ENCODE data around the gene MAPK9.

The MAPK9 gene

GRCh38 chr5:180274695-180275094 lies 17.2 kb downstream of the MAPK9 start:
- H3K9me3 ChIP-seq (ENCODE audit: insufficient read depth, low read depth, low read length): peaks cover 15% of the 10 kb centered on the region
- no peak overlapping the region for H3K4me3 ChIP-seq (ENCODE audit: low read length)

GRCh38 chr5:180271221-180271620 lies 20.7 kb downstream of the MAPK9 start:
- Histone ChIP-seq H3K4me1 (ENCODE audit: insufficient read depth, low read length) (no peaks in the 10 kb centered on the region), H3K4me3 (ENCODE audit: low read length) (no peak overlapping the region), H3K9ac (ENCODE audit: low read depth, low read length) (no peak overlapping the region), H3K9me3 (ENCODE audit: insufficient read depth, low read depth, low read length) (peaks cover 25% of the 10 kb centered on the region), H3K36me3 (ENCODE audit: insufficient read depth, low read length) (peaks cover 71% of the 10 kb centered on the region), H3K27me3 (ENCODE audit: insufficient read depth, low read length) (no peaks in the 10 kb centered on the region), H3K27ac (ENCODE audit: low read depth, low read length) (no peak overlapping the region)
- WGBS: 84% methylated on average over 7 of the region's 7 CpGs

More at GRCh38 chr5:180274695-180275094, 17.2 kb downstream of the MAPK9 start:
- no peaks in the 10 kb centered on the region for H3K27me3 ChIP-seq (ENCODE audit: insufficient read depth, low read length)
- no peak overlapping the region for H3K27ac ChIP-seq (ENCODE audit: low read depth, low read length)
- no CpG with 5 or more reads among the region's 1 CpG for WGBS
- no peaks in the 10 kb centered on the region for H3K4me1 ChIP-seq (ENCODE audit: insufficient read depth, low read length)
- H3K36me3 ChIP-seq (ENCODE audit: insufficient read depth, low read length): peaks cover 70% of the 10 kb centered on the region
- H3K9ac ChIP-seq (ENCODE audit: low read depth, low read length): no peak overlapping the region

- WGBS: 71% methylated on average over 3 of the region's 3 CpGs
- H3K4me1 ChIP-seq (ENCODE audit: insufficient read depth, low read length): no peaks in the 10 kb centered on the region
- H3K36me3 ChIP-seq (ENCODE audit: insufficient read depth, low read length): peaks cover 92% of the 10 kb centered on the region
- H3K9ac ChIP-seq (ENCODE audit: low read depth, low read length): no peak overlapping the region
- H3K4me3 ChIP-seq (ENCODE audit: low read length): no peak overlapping the region
- H3K9me3 ChIP-seq (ENCODE audit: insufficient read depth, low read depth, low read length): peaks cover 95% of the 10 kb centered on the region
- no peaks in the 10 kb centered on the region for H3K27me3 ChIP-seq (ENCODE audit: insufficient read depth, low read length)
- no peak overlapping the region for H3K27ac ChIP-seq (ENCODE audit: low read depth, low read length)
Measured at GRCh38 chr5:180259260-180259611, 32.6 kb downstream of the MAPK9 start.

GRCh38 chr5:180253036-180253824 lies 38.7 kb downstream of the MAPK9 start:
- H3K36me3 ChIP-seq (ENCODE audit: insufficient read depth, low read length): peaks cover 86% of the 10 kb centered on the region
- H3K4me1 ChIP-seq (ENCODE audit: insufficient read depth, low read length): no peaks in the 10 kb centered on the region
- no peak overlapping the region for H3K9ac ChIP-seq (ENCODE audit: low read depth, low read length)
- H3K27me3 ChIP-seq (ENCODE audit: insufficient read depth, low read length): no peaks in the 10 kb centered on the region
- peaks cover 70% of the 10 kb centered on the region for H3K9me3 ChIP-seq (ENCODE audit: insufficient read depth, low read depth, low read length)
- 92% methylated on average over 24 of the region's 24 CpGs for WGBS
- no peak overlapping the region for H3K4me3 ChIP-seq (ENCODE audit: low read length)
- H3K27ac ChIP-seq (ENCODE audit: low read depth, low read length): no peak overlapping the region

GRCh38 chr5:180251887-180252286 lies 40.0 kb downstream of the MAPK9 start:
- H3K36me3 ChIP-seq (ENCODE audit: insufficient read depth, low read length): peaks cover 86% of the 10 kb centered on the region
- H3K27me3 ChIP-seq (ENCODE audit: insufficient read depth, low read length): no peaks in the 10 kb centered on the region
- H3K4me1 ChIP-seq (ENCODE audit: insufficient read depth, low read length): no peaks in the 10 kb centered on the region
- WGBS: 94% methylated on average over 7 of the region's 7 CpGs
- H3K9me3 ChIP-seq (ENCODE audit: insufficient read depth, low read depth, low read length): peaks cover 57% of the 10 kb centered on the region
- no peak overlapping the region for H3K9ac ChIP-seq (ENCODE audit: low read depth, low read length)
- no peak overlapping the region for H3K4me3 ChIP-seq (ENCODE audit: low read length)
- no peak overlapping the region for H3K27ac ChIP-seq (ENCODE audit: low read depth, low read length)

GRCh38 chr5:180251141-180251540 lies 40.7 kb downstream of the MAPK9 start:
- Histone ChIP-seq H3K27me3 (ENCODE audit: insufficient read depth, low read length) (no peaks in the 10 kb centered on the region), H3K27ac (ENCODE audit: low read depth, low read length) (no peak overlapping the region), H3K4me1 (ENCODE audit: insufficient read depth, low read length) (no peaks in the 10 kb centered on the region), H3K36me3 (ENCODE audit: insufficient read depth, low read length) (peaks cover 86% of the 10 kb centered on the region), H3K9ac (ENCODE audit: low read depth, low read length) (no peak overlapping the region), H3K9me3 (ENCODE audit: insufficient read depth, low read depth, low read length) (peaks cover 50% of the 10 kb centered on the region), H3K4me3 (ENCODE audit: low read length) (no peak overlapping the region)
- 95% methylated on average over 8 of the region's 9 CpGs for WGBS

GRCh38 chr5:180250329-180250728 lies 41.6 kb downstream of the MAPK9 start:
- Histone ChIP-seq H3K9me3 (ENCODE audit: insufficient read depth, low read depth, low read length) (peaks cover 42% of the 10 kb centered on the region), H3K4me3 (ENCODE audit: low read length) (no peak overlapping the region), H3K27me3 (ENCODE audit: insufficient read depth, low read length) (no peaks in the 10 kb centered on the region), H3K27ac (ENCODE audit: low read depth, low read length) (no peak overlapping the region), H3K36me3 (ENCODE audit: insufficient read depth, low read length) (peaks cover 78% of the 10 kb centered on the region), H3K9ac (ENCODE audit: low read depth, low read length) (no peak overlapping the region), H3K4me1 (ENCODE audit: insufficient read depth, low read length) (no peaks in the 10 kb centered on the region)
- 92% methylated on average over 4 of the region's 4 CpGs for WGBS

GRCh38 chr5:180241600-180241999 lies 50.3 kb downstream of the MAPK9 start:
- H3K4me3 ChIP-seq (ENCODE audit: low read length): no peak overlapping the region
- no peaks in the 10 kb centered on the region for H3K27me3 ChIP-seq (ENCODE audit: insufficient read depth, low read length)
- no peaks in the 10 kb centered on the region for H3K9me3 ChIP-seq (ENCODE audit: insufficient read depth, low read depth, low read length)
- H3K36me3 ChIP-seq (ENCODE audit: insufficient read depth, low read length): peaks cover 53% of the 10 kb centered on the region
- H3K27ac ChIP-seq (ENCODE audit: low read depth, low read length): no peak overlapping the region
- no peaks in the 10 kb centered on the region for H3K4me1 ChIP-seq (ENCODE audit: insufficient read depth, low read length)
- no peak overlapping the region for H3K9ac ChIP-seq (ENCODE audit: low read depth, low read length)
- 97% methylated on average over 5 of the region's 5 CpGs for WGBS

- H3K36me3 ChIP-seq (ENCODE audit: insufficient read depth, low read length): peaks cover 69% of the 10 kb centered on the region
- no peak overlapping the region for H3K9ac ChIP-seq (ENCODE audit: low read depth, low read length)
- H3K27me3 ChIP-seq (ENCODE audit: insufficient read depth, low read length): no peaks in the 10 kb centered on the region
- WGBS: 96% methylated on average over 2 of the region's 2 CpGs
- H3K4me1 ChIP-seq (ENCODE audit: insufficient read depth, low read length): peaks cover 4% of the 10 kb centered on the region; the same call in 1 of the 2 replicates
- H3K9me3 ChIP-seq (ENCODE audit: insufficient read depth, low read depth, low read length): no peaks in the 10 kb centered on the region
- no peak overlapping the region for H3K27ac ChIP-seq (ENCODE audit: low read depth, low read length)
- H3K4me3 ChIP-seq (ENCODE audit: low read length): no peak overlapping the region
Measured at GRCh38 chr5:180238631-180239030, 53.3 kb downstream of the MAPK9 start.

- no peak overlapping the region for H3K9ac ChIP-seq (ENCODE audit: low read depth, low read length)
- H3K36me3 ChIP-seq (ENCODE audit: insufficient read depth, low read length): peaks cover 60% of the 10 kb centered on the region
- 100% methylated on average over 1 of the region's 1 CpG for WGBS
- H3K9me3 ChIP-seq (ENCODE audit: insufficient read depth, low read depth, low read length): no peaks in the 10 kb centered on the region
- H3K4me3 ChIP-seq (ENCODE audit: low read length): no peak overlapping the region
- peaks cover 4% of the 10 kb centered on the region; the same call in 1 of the 2 replicates for H3K4me1 ChIP-seq (ENCODE audit: insufficient read depth, low read length)
- H3K27me3 ChIP-seq (ENCODE audit: insufficient read depth, low read length): no peaks in the 10 kb centered on the region
- H3K27ac ChIP-seq (ENCODE audit: low read depth, low read length): no peak overlapping the region
Measured at GRCh38 chr5:180235846-180236245, 56.0 kb downstream of the MAPK9 start.

GRCh38 chr5:180235077-180235476 lies 56.8 kb downstream of the MAPK9 start:
- Histone ChIP-seq H3K36me3 (ENCODE audit: insufficient read depth, low read length) (peaks cover 52% of the 10 kb centered on the region), H3K27me3 (ENCODE audit: insufficient read depth, low read length) (no peaks in the 10 kb centered on the region), H3K27ac (ENCODE audit: low read depth, low read length) (0 out of 2 replicates have a peak overlapping the region, but pooled peaks have one; percentile 9), H3K9ac (ENCODE audit: low read depth, low read length) (no peak overlapping the region), H3K9me3 (ENCODE audit: insufficient read depth, low read depth, low read length) (no peaks in the 10 kb centered on the region), H3K4me3 (ENCODE audit: low read length) (no peak overlapping the region), H3K4me1 (ENCODE audit: insufficient read depth, low read length) (peaks cover 4% of the 10 kb centered on the region; the same call in 1 of the 2 replicates)
- 79% methylated on average over 5 of the region's 5 CpGs for WGBS
